ENCODE results near the gene DDX20.

The DDX20 gene

DNA sequence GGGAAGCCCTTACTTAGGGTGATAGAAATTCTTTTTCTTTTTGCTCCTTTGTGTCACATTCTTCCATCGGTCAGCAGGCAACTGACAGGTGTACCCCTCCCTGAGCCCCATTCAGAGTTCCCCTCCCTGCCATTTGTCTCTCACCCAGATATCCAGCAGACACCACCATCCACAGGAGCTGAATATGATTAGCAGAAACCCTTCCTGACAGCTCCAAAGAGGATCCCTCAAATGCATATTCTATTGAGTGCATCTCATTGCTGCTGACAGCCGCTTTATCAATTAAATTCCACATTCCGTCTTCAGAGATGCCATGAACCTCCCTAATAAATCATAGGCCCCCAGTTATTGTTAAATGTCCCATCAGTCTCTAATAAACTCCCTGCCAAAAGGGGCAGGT lies 6.1 kb upstream of the DDX20 start:
- no peak overlapping the region for H3K4me3 ChIP-seq (ENCODE audit: low read length)
- TF ChIP-seq, protein P1, sequence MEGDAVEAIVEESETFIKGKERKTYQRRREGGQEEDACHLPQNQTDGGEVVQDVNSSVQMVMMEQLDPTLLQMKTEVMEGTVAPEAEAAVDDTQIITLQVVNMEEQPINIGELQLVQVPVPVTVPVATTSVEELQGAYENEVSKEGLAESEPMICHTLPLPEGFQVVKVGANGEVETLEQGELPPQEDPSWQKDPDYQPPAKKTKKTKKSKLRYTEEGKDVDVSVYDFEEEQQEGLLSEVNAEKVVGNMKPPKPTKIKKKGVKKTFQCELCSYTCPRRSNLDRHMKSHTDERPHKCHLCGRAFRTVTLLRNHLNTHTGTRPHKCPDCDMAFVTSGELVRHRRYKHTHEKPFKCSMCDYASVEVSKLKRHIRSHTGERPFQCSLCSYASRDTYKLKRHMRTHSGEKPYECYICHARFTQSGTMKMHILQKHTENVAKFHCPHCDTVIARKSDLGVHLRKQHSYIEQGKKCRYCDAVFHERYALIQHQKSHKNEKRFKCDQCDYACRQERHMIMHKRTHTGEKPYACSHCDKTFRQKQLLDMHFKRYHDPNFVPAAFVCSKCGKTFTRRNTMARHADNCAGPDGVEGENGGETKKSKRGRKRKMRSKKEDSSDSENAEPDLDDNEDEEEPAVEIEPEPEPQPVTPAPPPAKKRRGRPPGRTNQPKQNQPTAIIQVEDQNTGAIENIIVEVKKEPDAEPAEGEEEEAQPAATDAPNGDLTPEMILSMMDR (conservative IDR thresholded peaks at IDR 0.05; ENCODE audit: low read depth, low read length): no peak
- no peak for DNase-seq (ENCODE audit: low read depth)

DNA sequence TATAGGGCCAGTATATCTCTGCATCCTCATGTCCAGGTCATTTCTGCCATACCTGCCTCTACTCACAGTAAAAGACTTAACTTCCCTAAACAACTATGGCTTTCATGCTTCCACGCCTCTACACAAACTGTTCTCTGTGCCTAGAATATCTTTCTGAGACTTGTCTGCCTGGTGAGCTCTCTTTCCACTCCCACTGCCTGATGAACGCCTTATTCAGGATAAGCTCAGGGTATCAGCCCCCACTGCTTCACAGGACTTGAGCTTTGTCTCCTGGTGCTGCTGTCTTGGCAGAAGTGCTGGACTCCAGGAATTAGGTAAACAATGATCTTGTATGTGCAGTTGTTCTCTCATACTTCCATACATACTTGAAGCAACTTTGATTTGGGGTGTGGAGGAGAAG lies 4.8 kb upstream of the DDX20 start:
- no peak overlapping the region for H3K4me3 ChIP-seq (ENCODE audit: low read length)
- TF ChIP-seq, protein P1 (conservative IDR thresholded peaks at IDR 0.05; ENCODE audit: low read depth, low read length): no peak
- DNase-seq (ENCODE audit: low read depth): no peak

DNA sequence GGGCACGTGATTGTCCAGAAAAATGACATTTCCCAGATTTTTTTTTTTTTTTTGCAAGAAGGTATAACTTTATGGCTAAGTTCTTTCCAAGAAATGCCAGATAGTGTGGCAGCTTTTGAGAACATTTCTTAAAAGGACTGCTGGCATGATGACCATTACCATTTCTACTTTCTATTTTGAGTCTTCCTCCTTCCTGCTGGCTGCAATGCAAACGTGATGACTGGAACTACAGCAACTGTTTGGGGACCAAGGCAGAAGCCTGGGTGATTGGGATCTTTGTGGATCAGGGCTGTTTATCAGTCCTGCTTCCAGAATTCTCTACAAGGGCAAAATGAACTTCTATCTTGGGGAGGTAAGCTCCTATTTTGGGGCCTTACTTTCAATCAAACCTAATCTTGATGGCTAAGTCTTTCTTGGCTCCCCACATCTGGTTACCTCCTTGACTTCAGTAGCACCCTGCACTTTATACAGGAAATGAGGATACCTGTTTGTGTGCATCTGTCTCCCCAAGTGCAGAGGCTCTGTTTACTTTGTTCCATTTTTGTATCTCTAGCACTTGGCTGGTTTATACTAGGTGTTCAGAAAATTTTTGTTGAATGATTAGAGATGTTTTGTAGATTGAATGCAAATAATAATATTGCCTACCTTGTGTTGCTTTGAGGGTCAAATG lies 3.7 kb upstream of the DDX20 start:
- no peak for DNase-seq (ENCODE audit: low read depth)
- TF ChIP-seq, protein P1 (conservative IDR thresholded peaks at IDR 0.05; ENCODE audit: low read depth, low read length): no peak

DNA sequence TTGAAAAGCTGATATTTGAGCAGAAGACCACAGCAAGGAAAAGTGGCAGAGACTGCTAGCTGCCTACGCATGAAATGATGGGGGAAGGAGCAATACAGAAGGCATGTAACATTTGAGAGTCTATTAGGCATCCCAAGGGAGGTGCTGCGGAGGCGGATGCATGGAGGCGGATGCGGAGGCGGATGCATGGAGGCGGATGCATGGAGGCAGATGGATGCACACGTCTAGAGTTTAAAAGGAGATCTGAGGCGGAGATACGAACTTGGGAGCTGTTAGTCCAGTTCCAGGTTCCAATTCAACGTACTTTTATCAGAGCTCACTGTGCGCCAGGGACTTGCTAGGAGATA lies 744 bp upstream of the DDX20 start:
- peak overlapping the region; percentile 97 for H3K4me3 ChIP-seq (ENCODE audit: low read length)
- TF ChIP-seq, protein P1 (conservative IDR thresholded peaks at IDR 0.05; ENCODE audit: low read depth, low read length): no peak
- peak; percentile 5 for DNase-seq (ENCODE audit: low read depth)

More for the DNA sequence above, 3.7 kb upstream of the DDX20 start:
- H3K4me3 ChIP-seq (ENCODE audit: low read length): no peak overlapping the region

DNA sequence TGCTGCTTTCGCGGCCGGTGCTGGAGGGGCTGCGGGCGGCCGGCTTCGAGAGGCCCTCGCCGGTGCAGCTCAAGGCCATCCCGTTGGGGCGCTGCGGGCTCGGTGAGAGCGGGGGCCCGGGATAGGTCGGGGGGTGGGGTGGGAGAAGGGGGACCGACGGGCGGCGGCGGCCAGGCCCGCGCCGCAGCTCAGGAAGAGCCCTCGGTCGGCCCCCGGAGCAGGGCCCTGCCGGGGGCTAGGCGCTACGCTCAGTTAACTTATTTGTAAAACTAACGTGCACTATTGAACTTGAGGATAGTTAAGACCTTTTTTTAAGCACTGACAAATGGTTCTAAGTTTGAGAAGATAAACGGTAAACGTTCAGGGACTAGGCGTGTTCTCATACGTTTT lies 418 bp downstream of the DDX20 start:
- H3K4me3 ChIP-seq (ENCODE audit: low read length): peak overlapping the region; percentile 97
- DNase-seq (ENCODE audit: low read depth): no peak
- TF ChIP-seq, protein P1 (conservative IDR thresholded peaks at IDR 0.05; ENCODE audit: low read depth, low read length): no peak

DNA sequence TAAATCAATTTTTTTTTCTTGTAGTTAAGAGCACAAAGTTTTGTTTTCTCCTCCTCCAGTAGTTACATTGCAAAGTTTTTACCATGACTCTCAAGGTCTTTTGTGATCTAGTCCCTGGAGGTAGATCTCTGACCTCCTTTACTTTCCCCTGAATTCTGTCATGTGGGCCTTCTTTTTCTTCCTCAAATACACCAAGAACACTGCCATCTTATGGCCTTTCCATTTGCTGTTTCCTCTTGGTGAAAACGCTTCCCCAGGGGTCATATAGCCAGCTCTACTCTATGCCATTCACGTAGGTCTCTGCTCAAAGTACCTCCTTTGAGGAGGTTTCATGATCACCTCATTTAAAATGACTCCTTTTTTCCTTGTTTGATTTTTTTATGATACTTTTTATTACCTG lies 2.7 kb downstream of the DDX20 start:
- TF ChIP-seq, protein P1 (conservative IDR thresholded peaks at IDR 0.05; ENCODE audit: low read depth, low read length): peak; percentile 19
- H3K4me3 ChIP-seq (ENCODE audit: low read length): no peak overlapping the region
- DNase-seq (ENCODE audit: low read depth): no peak

DNA sequence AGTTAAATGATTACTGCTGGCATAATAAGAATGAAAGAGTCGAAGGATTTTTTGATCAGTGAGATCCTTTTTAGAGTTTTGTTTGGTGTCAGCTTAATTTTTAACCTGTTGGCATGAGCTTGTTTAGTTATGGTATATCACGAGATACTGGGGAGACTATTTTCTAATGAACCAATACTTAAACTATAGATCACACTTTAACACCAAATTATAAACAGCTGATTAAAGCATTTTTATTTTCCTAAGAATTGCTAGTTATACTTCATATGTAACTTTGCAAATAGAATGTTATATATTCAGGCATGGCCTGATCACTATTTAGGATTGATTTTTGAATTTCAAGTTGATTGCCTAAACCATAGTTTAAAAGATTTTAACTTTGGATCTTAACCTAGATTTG lies 6.0 kb downstream of the DDX20 start:
- no peak for DNase-seq (ENCODE audit: low read depth)
- TF ChIP-seq, protein P1 (conservative IDR thresholded peaks at IDR 0.05; ENCODE audit: low read depth, low read length): no peak
- no peak overlapping the region for H3K4me3 ChIP-seq (ENCODE audit: low read length)

All from retinal pigment epithelial cell (primary cell).